ENCODE measurements around the gene CACNB2.

The CACNB2 gene

DNA sequence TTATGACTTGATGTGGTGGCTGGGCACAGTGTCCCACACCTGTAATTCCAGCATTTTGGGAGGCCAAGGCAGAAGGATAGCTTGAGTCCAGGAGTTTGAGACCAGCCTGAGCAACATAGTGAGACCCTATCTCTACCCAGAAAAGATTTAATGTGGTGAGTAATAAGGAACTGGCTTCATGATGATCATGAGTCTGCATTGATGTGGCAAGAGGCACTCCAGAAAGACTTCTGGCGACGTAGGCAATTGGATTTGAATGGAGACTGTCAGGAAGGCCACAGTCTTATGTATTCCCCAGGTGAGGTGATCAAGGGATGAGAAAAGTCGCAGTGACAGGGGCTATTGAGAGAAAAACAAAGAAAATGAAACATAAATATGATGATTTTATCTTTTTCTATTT lies 138.0 kb downstream of the CACNB2 start:
- in situ Hi-C loops (cut with MboI; ENCODE audit: low sequenced_read_pairs) = no loop called here

DNA sequence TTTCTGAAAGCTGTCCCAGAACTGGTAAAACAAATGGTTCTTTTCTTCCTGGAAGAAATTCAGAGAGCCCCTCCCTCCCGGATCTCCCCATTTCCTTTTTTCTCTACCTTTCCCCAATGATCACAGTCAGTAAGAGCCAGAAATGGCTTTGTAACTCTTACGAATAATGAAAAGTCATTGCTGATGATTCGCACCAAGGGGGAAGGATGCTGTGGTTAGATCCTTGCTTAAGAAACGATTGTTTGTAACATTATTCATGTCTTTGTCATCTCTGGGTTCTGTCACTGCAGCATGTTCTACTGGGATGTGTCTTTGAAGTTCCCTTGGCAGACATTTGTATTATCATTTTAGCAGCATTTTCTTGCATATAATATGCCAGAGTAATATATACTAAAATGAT lies 138.9 kb downstream of the CACNB2 start:
- in situ Hi-C loops (cut with MboI; ENCODE audit: low sequenced_read_pairs) = no loop called here

DNA sequence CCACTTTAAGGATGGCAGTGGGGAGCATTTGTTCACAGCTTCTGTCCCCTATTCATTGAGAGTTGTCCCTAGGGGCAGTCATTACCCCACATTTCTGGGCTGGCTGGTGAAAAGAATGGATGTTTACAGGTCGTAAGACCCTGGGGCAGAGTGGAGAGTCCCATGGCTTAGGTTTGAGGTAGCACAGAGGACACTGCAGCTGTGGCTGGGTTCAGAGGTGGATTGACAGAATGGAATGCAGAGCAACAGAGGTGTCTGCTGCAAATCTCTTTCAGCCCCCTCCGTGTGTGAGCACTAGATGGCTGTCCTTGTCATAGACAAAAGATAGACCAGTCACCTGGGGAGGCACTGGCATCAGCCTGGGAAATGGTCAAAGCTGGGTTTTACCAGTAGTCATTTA lies 141.9 kb downstream of the CACNB2 start:
- in situ Hi-C loops (cut with MboI; ENCODE audit: low sequenced_read_pairs) = no loop called here

DNA sequence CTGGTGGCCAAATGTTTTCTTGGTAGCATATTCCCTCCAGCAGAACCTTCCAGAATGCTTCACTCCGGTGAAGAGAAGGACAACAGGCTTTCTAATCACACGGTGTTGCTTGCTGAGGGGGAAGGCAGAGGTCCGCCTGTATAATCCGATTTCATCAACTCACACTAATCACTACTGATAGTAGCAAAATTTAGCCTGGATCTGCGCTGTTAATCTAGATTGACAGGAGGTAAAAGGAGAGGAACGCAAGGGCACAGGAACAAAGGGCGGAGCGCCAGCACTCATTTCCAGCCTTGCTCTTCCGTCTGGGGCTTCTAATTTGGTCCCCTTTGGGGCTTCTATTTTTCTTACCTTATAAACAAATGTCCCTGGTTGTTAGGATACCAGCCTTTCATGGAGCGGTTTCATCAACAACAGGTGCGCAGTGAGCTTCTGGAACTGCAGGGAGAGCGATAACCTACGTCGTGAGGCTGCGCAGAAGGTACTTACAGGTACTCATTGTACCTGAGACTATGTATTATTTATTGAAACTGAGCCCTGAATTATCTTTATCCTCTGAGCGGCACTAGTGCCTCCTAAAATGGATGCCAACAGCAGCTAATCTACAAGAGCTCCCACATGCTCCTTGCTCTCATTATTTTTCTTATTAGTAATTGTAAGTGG lies 150.6 kb downstream of the CACNB2 start:
- in situ Hi-C loops (cut with MboI; ENCODE audit: low sequenced_read_pairs) = no loop called here

DNA sequence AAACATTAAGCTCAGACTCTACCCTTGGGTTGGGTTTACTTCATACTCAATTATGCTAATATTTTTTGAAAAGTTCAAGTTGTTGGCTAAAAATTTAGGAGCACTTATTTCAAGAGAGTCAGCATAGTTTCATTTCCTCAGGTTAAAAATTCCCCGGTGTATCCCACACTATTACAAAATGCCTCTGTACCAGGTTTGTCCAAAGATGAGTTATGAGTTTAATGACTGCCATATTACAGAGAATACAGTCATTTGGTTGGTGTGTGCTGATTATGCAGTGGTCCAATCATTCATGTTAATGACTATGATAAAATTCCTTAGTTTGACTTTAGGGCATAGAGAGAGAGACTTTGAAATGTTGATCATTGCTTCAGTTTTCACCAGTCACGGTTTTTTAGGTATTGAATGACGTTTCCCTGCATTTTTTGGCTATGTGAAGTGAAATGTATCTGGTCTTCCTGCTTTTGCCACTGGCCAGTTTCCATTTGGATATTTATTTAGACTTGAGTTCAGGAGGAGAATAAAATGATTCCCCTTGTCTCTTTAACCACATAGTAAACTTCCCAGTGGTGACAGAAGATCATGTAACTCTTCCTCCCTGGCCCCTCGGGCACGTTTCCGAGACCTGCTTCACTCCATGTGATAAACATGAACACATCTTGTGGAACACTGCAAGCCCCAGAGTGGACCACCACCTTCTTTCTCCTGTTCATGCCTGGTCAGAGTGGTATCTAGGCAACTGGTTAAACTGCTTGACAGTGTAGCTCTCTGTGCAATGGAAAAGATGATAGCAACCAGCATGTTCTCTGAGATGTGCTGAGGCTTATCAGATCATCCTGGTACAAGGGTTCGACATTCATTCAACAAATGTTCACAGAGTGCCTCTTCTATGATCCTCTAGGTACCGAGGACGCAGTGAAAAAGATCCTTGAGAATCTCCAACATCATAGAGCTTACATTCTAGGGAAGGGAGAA lies 153.6 kb downstream of the CACNB2 start:
- in situ Hi-C loops (cut with MboI; ENCODE audit: low sequenced_read_pairs) = no loop called here

DNA sequence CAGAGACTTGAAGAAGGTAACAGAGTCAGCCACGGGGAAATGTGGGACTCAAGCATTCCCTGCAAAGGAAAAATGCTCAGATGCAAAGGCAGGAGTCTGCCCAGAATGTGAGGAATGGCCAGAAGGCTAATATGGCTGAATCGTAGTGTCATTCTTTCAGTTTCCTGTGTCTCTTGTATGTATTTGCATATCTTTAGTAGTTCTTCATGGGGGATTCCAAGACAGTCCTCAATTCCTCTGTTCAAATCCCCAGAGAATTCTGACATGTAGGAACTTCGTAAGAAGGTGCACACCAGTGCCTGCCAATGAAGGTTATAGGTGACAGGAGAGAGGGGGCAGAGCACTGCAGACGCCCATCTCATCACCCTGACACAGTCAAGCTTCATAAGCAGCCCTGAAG lies 154.4 kb downstream of the CACNB2 start:
- in situ Hi-C loops (cut with MboI; ENCODE audit: low sequenced_read_pairs) = no loop called here

DNA sequence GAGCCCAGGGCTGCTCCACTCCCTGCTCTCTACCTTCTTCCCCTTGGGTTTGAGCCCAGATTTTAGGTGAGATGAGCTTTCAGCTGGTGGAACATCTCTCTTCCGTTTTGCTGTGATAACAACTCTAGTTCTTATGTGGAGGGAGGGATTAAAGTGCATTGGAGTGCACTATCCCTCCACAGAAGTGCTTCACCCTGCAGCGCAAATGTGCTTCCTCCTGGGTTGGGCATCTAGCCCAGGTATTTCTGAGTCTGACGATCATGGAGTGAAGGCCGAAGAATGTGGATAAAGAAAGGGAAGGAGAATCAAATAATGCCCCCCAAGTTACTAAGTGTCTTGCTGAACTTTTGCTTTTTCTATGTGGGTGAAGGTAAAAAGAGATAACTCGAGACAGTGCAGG lies 157.4 kb downstream of the CACNB2 start:
- in situ Hi-C loops (cut with MboI; ENCODE audit: low sequenced_read_pairs) = no loop called here

DNA sequence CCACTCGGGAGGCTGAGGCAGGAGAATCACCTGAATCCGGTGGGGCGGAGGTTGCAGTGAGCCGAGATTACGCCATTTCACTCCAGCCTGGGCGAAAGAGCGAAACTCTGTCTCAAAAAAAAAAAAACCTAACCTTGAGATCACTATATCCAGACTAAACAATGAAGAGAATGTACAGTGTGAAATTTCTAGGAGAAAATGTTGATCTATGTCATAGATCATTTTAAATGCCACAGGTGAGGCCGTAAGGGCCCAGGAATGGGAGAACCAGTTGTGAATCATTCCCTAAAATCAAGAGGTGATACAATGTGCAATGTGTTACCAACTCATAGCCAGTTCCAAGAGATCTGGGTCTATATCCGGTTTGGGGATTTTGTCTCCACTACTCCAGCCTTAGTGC lies 158.0 kb downstream of the CACNB2 start:
- in situ Hi-C loops (cut with MboI; ENCODE audit: low sequenced_read_pairs) = no loop called here

DNA sequence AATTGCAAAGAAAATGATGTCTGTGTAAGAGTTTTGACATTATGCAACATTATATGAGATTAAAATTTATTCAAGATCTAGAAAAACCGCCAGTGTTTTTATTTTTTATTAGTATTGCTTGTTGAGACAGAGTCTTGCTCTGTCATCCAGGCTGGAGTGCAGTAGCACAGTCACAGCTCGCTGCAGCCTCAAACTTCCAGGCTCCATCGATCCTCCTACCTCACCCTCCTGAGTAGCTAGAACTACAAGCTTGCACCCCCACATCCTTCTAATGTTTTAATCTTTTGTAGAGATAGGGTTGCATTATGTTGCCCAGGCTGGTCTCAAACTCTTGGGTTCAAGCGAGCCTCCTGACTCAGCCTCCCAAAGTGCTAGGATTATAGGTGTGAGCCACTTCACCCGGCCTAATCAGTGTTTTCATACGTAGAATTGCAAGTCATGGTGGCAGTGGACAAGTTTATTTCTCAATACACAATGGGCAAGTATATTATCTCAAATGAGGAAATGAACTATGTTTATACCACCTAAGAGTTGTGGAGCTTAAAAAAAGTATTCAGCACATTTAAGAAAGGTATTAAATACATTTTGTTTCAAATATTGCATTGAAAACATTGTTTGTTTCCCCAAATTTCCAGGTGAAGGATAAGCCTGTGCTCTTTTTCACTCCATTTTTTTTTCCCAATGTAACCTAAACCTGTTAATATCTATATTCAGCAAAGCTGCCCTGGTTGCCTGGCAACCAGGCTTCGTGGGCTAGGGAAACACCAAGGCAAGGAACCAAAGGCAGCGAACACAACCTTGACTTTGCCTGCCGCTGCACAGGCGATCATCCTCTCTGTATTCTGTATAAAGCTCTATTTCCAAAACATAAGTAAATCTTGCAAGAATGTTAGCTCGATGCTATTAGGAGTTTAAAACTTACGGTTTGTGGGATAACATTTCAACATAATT lies 163.9 kb downstream of the CACNB2 start:
- in situ Hi-C loops (cut with MboI; ENCODE audit: low sequenced_read_pairs) = no loop called here

DNA sequence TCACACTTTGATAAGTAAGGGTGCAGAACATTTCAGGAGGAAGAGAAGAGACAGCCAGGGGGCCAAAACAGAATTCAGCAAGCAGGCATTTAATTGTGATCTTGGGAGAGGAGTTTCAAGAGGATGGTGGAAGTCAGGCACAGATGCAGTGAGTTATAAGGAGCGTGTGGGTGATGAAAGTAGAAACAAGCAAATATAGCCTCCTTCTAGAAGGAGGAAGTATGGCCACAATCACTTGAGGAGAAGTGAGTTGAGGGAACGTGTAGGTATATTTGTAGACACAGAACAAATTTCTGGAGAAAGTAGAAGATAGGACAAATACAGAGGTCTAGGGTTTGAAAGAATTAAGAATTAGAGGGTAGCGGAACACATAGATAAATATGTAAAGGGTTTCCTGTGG lies 165.8 kb downstream of the CACNB2 start:
- in situ Hi-C loops (cut with MboI; ENCODE audit: low sequenced_read_pairs) = no loop called here

DNA sequence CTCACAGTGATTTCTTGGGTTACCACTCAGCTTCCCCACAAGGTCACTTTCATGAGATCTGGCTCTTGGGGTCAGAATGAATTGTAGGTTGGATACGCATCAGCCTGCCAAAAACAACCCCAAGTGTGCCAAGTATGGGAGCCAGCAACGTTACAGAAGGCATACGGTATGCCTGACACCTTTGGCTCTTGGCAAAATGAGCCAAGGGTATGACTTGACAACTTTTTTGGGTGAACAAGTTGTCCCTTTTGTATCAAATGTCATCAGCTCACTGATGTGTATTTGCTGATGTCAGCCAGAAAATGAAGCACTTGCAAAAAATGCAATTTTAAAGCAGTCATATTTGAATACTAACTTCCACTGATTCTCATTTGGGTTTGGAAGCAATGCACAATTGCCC lies 168.4 kb downstream of the CACNB2 start:
- in situ Hi-C loops (cut with MboI; ENCODE audit: low sequenced_read_pairs) = no loop called here

DNA sequence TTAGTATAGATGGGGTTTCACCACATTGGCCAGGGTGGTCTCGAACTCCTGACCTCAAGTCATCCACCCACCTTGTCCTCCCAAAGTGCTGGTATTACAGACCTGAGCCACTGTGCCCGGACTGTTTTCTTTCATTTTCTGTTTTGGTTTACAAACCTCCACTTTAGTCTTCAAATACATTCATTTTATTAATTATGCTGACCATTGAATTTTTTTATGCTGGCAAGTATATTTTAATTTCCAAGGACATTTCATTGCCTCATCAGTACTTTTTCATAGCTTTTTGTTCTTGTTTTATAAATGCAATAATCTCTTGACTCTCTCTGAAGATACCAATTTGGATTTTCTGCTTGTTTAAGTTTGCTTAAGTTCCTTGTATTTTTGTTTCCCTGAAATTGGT lies 170.5 kb downstream of the CACNB2 start:
- in situ Hi-C loops (cut with MboI; ENCODE audit: low sequenced_read_pairs) = no loop called here

DNA sequence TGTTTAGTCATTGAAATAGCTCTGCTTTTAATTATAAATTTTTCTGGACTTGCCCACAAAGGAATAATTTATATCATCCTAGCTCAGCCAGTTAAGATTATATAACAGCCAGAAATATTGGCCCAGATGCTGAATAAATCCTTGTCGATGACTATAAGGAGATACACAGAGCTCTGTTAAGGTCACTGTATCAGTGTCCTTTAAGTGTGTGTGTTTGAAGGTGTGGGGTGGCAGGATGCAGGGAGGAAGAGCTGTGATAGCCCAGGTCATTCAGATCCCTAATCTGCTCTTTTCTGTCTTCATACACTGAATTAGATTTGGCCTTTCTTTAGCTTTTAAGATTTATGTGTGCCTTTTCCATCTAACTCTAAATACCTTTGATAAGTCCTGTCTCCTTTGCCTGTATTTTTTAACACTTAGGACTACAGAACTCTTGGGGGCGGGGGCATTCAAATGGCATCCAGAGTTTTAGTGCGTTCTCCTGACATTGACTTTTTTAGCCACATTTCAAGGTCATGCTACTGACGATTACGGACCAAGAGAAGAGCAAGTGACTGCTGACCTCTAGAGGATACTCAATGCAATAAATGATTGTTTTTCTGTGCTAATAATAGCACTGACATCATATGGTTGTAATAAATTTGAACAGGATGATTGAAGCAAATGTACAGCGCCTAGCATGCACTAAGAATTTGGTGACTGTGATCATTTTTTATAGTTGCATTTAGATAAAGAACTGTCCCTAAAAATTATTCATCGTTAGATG lies 172.3 kb downstream of the CACNB2 start:
- in situ Hi-C loops (cut with MboI; ENCODE audit: low sequenced_read_pairs) = no loop called here

DNA sequence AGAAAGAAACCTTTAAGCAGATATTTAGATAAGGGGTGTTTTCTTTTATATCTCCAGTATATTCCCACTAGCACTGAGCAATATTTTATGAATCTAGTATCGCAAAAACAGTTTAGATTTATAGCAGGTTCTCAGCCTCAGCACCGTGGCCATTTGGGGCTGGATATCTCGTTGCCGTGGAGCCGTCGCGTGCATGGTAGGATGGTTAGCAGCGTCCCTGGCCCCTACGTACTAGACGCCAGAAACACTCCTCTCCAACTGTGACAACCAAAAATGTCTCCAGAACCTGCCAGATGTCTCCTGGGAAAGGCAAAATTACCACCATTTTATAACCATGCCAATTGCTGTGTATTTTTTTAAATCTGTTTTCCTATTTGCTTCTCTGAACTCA lies 172.9 kb downstream of the CACNB2 start:
- in situ Hi-C loops (cut with MboI; ENCODE audit: low sequenced_read_pairs) = no loop called here

DNA sequence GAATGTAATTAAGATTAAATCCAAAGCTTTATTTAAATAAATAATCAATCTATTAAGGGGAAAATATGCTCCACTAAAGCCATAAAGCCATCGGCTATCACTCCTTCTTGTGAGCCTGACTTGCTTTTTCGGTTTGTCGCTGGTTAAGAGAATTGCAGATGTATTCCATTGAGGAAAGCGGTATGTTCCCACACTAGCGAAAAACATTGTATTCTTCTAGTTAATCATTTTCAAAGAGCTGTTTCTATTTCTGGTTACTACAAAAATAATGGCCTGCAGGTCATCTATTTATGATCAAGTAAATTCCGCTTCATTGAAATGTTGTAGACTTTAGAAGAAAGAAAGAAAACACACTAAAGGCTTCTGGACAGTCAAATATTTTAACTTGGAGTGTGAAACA lies 173.4 kb downstream of the CACNB2 start:
- in situ Hi-C loops (cut with MboI; ENCODE audit: low sequenced_read_pairs) = no loop called here

DNA sequence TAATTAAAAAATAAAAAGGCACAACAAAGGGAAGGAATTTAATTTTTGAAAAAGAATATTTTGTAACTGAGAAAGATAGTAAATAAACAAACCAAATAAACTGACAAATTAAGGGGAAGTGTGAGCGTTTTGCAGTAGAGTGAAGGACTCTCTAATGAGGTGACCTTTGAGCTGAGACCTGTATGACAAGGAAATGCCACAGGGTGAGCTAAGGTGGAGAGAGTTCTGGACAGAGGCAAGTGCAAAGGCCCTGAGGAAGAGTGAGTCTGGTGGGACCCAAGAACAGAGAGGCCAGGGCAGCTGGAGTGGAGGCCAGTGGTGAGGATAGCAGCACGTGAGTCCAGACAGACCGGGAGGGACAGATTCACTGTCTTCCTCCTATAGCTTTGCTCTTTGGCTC lies 179.4 kb downstream of the CACNB2 start:
- in situ Hi-C loops (cut with MboI; ENCODE audit: low sequenced_read_pairs) = no loop called here

DNA sequence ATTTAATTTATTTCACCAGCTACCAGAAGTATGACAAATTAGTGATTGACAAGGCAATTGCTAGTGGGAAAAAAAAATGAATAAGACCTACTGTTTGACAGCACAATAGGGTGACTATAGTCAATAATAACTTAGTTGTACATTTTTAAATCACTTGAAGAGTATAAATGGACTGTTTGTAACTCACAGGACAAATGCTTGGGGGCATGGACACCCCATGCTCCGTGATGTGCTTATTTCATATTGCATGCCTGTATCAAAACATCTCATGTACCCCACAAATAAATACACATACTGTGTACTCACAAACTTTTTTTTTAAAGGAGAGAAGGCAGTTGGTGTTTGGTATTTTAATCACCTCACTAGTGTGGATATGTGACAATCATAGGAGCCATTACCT lies 181.1 kb downstream of the CACNB2 start:
- in situ Hi-C loops (cut with MboI; ENCODE audit: low sequenced_read_pairs) = no loop called here

DNA sequence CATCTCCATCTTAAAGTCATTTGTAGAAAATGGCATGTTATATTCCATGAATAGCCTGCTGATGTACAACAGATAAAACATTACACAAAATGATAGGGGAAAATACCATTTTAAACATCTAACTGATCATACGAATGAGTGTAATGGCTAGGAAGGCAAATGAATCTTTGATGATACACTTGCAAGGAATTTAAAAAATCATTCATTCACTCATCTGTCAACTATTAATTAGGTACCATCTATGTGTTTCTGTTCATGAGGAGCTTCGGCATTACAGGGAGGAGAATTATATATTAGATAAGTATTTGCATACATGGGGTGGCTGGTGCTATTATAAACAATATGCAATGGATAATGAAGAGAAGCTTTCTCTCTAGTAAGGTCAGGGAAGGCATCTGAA lies 183.7 kb downstream of the CACNB2 start:
- in situ Hi-C loops (cut with MboI; ENCODE audit: low sequenced_read_pairs) = no loop called here

DNA sequence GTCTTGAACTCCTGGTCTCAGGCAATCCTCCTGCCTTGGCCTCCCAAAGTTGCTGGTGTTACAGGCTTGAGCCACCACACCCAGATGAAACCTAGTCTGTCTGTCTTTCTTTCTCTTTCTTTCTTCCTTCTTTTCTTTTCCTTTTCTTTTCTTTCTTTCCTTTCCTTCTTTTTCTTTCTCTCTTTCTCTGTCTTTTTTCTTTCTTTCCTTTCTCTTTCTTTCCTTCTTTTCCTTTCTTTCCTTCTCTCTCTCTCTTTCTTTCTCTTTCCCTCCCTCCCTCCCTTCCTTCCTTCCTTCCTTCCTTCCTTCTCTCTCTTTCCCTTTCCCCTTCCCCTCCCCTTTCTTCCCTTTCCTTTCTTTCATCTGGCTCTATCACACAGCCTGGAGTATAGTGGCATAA lies 185.2 kb downstream of the CACNB2 start:
- in situ Hi-C loops (cut with MboI; ENCODE audit: low sequenced_read_pairs) = no loop called here

DNA sequence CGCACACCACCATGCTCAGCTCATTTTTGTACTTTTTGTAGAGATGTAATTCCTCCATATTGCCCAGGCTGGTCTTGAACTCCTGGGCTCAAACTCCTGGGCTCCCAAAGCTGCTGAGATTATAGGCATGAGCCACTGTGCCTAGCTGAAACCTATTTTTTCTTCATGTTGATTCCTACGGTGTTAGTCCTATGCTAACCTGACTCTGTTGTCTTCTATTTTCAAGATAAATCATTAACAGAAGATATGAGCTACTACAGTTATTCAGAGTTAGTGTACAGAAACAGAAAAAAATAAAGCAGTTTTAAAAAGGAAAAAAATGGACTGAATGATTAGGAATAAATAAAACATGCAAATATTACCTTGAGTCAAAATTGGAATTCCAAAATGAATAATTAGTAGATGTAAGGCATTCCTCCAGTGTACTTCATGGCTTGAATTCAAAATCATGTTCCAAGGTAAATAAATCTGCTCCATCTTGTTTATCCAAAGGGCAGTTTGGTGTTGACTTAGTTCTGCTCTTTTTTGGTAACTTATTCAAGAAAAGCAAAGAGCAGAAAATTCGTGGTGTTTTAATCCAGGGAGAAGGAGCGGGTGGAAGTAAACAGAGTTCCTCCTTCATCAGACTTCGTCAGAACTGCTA lies 185.8 kb downstream of the CACNB2 start:
- in situ Hi-C loops (cut with MboI; ENCODE audit: low sequenced_read_pairs) = no loop called here
